NCI-H446 treated with DMSO at 0.1 percent for 48 hours (cell line): Measurements from ENCODE around the gene CCDC181.

Experiments
- DNase-seq: peaks from one replicate; lab custom pipeline; 2025; lab: John Stamatoyannopoulos, UW

Gene CCDC181

DNA sequence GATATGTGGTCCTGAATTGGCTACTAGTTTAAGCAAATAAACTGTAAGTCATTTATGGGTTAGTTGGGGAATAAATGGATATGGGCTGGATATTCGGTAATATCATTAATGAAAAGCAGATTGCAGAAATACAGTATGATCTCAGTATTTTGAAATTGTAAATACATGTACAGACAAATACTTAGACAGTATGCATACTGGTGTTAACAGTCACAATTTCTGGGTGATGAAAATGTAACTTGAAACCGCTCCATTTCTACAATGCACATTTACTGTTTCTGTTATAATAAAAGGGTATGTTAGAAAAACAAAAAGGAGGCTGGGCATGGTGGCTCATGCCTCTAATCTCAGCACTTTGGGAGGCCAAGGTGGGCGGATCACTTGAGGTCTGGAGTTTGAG, 31.3 kb downstream of the CCDC181 start:
- DNase-seq = no peak

GRCh38 chr1:169392406-169392805, 34.9 kb downstream of the CCDC181 start:
- DNase-seq = no peak

- DNase-seq = no peak
These were observed 37.0 kb downstream of the CCDC181 start for GRCh38 chr1:169390303-169390702.

GRCh38 chr1:169387399-169387798, 39.9 kb downstream of the CCDC181 start:
- no peak for DNase-seq

DNA sequence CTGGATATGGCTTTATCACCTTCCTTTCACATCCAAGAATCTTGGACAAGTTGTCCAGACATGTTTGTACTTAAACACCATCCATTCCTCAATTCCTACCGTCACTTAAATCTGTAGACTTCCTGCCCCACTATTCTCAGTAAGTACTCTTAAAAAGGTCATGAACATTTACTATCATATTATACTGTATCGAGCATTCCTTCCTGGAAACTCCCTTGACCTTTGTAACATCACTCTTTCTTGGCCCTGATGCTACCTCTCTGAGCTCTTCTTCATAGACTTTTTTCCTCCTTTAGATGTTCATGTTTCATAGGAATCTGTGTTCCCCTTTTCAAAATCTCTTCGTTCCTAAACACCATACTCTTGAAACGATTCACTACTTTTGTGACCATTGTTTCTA, 43.8 kb downstream of the CCDC181 start:
- no peak for DNase-seq

GRCh38 chr1:169381162-169381561, 46.1 kb downstream of the CCDC181 start:
- DNase-seq = no peak

- no peak for DNase-seq
These were observed 55.9 kb downstream of the CCDC181 start for GRCh38 chr1:169371404-169371803.

- DNase-seq = no peak
These were observed 58.9 kb downstream of the CCDC181 start for GRCh38 chr1:169368406-169368769.

DNA sequence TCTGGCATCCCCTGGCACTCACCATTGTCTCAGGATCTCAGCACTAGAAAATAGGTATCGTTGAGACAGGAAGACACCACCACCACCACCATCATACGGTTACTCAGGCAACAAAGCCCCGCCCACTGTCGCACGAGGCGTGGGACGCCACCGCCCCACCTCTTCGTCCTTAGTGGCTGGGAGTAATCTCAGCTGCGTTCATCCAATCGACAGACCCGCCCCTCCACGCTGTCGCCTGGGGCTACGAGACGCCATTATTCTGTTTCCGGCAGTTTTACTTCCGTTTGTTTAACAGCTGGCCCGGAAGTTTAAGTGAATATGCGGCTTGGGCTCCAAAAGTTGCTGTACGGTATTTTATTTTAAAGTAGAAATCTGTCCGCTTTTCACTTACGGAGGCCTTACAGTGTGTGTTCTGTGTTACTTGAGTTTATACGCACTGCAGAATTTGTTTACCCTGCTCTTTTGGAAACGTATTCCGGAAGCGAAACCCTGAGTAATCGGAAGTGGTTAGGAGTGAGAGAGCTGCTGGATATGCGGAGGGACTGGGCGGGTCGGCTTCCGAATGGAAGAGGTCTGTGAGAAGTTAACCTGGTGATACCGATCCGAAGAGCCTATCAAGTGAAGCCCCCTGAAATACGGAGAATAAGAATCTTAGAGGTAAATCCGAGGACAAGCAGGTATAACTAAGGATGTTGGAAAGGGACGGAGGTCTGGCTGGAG, 59.4 kb downstream of the CCDC181 start, which contains the start of the genes BLZF1 and NME7:
BLZF1 (plus strand) TSS at position 510 of the 720 bp plus-strand sequence. CDS start 1,328 bp downstream, outside the sequence.
NME7 (minus strand) TSS at position 112 of the 720 bp plus-strand sequence; CDS start at position 25, 87 bp downstream.
- peak; percentile 94 for DNase-seq

GRCh38 chr1:169367096-169367685, 60.1 kb downstream of the CCDC181 start:
- no peak for DNase-seq

DNA sequence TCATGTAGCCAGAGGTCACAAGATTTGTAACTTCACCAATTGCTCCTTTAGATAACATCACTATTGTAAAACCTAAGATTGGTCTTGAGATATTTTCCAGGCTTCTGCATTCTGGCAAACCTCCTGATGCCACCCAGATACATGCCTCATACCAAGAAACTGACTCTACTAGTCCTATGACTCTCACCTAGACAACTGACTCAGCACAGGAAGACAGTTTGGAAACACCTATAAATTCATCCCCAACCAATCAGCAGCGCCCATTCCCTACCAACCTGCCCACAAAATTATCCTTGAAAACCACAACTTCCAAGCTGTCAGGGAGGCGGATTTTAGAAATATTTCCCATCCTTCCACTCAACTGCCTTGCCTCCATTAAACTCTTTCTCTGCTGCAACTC, 62.3 kb downstream of the CCDC181 start:
- DNase-seq = no peak

DNA sequence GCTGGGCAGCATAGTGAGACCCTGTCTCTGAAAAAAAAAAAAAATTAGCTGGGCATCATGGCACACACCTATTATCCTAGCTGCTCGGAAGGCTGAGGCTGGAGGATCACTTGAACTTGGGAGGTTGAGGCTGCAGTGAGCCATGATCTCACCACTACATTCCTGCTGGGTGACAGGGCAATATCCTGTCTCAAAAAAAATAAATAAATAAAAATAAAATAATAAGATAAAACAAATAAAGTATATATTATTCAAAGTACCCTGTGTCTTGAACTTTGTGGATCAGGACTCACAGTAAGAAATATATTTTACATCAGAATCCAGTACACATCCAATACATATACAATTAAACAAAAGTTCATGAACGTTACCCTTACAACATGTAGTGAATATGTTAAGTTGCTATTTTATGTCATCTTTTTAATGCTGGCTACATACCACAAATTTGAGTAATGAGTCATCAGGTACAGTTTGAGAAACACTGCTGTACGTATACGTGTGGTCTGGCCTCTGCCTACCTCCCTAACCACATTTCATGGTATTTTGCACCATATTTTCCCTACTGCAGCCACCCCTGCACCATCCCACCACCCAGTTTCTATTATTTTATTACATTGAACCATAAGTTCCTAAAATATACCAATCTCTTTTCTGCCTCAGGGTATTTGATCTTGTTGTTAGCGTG, 64.1 kb downstream of the CCDC181 start:
- no peak for DNase-seq

DNA sequence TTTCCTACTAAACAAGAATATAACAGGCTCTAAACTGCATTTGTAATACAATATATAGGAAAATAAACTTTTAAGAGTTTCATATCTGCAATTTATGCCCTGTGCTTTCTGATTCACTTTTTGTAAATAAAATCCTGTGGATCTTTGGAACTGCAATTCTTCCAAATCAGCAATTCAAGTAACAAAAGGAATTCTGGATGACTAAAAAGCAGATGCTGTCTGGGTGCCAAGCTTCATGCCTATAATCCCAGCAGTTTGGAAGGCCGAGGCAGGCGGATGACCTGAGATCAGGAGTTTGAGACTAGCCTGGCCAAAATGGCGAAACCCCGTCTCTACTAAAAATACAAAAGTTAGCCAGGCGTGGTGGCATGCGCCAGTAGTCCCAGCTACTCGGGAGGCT, 66.0 kb downstream of the CCDC181 start:
- no peak for DNase-seq

DNA sequence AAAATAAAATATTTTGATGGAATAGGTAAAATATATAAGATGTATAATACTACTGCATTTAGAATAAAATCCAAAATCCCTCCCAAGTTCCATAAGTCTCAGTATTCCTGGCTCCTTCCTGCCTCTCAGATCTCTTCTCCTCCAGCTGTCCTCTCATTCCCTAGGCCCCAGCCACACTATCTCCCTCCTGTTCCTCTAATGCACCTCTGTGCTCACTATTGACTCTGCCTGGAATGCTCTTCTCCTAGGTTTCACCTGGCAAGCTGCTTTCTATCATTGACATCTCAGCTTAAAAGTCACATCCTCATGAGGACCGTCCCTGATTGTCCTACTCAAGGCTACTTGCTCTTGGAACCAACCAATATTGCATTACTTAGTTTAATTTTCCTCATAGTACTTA, 66.9 kb downstream of the CCDC181 start:
- no peak for DNase-seq

- DNase-seq = peak; percentile 28
These were observed 78.8 kb downstream of the CCDC181 start for GRCh38 chr1:169348383-169349036.

- DNase-seq = no peak
These were observed 79.4 kb downstream of the CCDC181 start for GRCh38 chr1:169347688-169348382.

DNA sequence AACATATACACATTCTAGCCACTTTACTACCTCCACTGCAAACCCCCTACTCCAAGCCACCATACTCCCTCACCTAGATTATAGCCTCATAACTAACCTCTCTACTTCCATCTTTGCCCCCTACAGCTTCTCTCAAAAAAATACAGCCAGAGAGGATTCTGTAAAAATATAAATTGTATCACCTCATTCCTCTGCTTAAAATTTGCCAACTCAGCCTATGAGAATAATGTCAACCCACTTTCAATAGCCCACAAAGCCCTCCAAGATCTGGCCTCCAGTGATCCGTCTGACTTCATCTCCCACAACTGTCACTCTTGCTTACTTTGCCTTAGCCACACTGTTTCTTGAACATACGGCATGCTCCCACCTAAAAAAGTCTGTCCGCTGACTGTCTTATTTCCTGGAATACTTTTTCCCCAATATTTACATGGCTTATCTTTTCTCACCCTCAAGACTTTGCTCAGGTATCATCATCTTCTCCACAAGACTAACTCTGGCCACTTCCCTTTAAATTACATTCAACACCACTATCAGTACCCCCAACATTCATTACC, 81.2 kb downstream of the CCDC181 start:
- no peak for DNase-seq

DNA sequence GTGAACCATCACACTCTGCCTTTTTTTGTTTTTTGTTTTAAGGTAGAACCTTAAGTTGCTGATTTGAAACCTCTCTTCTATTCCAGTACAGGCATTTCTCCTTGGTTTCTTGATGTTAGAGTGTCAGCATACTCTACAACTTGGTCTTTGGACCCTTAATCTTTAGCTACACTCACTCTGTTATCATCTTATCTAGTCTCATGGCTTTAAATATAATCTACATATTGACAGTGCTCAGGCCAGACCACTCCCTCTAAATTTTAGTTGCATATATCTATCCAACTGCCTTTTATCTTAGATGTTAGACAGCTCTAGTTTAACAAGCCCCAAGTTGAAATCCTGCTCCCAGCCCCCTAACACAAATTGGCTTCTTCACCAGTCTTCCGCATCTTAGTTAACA, 81.8 kb downstream of the CCDC181 start:
- no peak for DNase-seq
